ENCODE results near the gene BBS1.

Gene BBS1

GRCh38 chr11:66471142-66471541, 39.3 kb upstream of the BBS1 start:
- H3K4me1 ChIP-seq (ENCODE audit: insufficient read depth, low read length), result peaks cover 17% of the 10 kb centered on the region
- H2AFZ ChIP-seq (ENCODE audit: low read depth, low read length), result no peak overlapping the region
- no peaks in the 10 kb centered on the region for H3K27me3 ChIP-seq (ENCODE audit: insufficient read depth, low read length)
- H3K36me3 ChIP-seq (ENCODE audit: insufficient read depth, low read length), result peaks cover 34% of the 10 kb centered on the region
- H3K9me3 ChIP-seq (ENCODE audit: low read length), result no peaks in the 10 kb centered on the region
- no peak overlapping the region for H3K4me3 ChIP-seq (ENCODE audit: low read length)

- Histone ChIP-seq H3K9me3 (ENCODE audit: low read length) (no peaks in the 10 kb centered on the region), H2AFZ (ENCODE audit: low read depth, low read length) (no peak overlapping the region), H3K27me3 (ENCODE audit: insufficient read depth, low read length) (no peaks in the 10 kb centered on the region), H3K4me3 (ENCODE audit: low read length) (no peak overlapping the region), H3K4me1 (ENCODE audit: insufficient read depth, low read length) (peaks cover 17% of the 10 kb centered on the region), H3K36me3 (ENCODE audit: insufficient read depth, low read length) (peaks cover 38% of the 10 kb centered on the region)
These were observed 38.4 kb upstream of the BBS1 start for GRCh38 chr11:66472054-66472453.

DNA sequence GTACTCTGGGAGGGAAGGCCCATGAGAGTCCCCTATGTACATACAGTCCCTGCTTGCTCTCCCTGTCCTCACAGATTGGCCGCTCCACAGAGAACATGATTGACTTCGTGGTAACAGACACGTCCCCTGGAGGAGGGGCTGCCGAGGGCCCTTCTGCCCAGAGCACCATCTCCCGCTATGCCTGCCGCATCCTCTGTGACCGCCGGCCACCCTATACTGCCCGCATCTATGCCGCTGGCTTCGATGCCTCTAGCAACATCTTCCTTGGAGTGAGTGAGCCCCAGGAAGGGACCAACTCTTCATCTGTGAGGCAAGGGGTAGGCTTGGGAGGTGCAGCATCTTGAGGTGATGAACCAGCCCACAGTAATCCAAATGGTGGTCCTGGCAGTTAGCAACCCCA, 37.3 kb upstream of the BBS1 start:
- Histone ChIP-seq H3K36me3 (ENCODE audit: insufficient read depth, low read length) (peaks cover 43% of the 10 kb centered on the region), H2AFZ (ENCODE audit: low read depth, low read length) (no peak overlapping the region), H3K4me1 (ENCODE audit: insufficient read depth, low read length) (peaks cover 8% of the 10 kb centered on the region), H3K9me3 (ENCODE audit: low read length) (no peaks in the 10 kb centered on the region), H3K27me3 (ENCODE audit: insufficient read depth, low read length) (no peaks in the 10 kb centered on the region), H3K4me3 (ENCODE audit: low read length) (no peak overlapping the region)

DNA sequence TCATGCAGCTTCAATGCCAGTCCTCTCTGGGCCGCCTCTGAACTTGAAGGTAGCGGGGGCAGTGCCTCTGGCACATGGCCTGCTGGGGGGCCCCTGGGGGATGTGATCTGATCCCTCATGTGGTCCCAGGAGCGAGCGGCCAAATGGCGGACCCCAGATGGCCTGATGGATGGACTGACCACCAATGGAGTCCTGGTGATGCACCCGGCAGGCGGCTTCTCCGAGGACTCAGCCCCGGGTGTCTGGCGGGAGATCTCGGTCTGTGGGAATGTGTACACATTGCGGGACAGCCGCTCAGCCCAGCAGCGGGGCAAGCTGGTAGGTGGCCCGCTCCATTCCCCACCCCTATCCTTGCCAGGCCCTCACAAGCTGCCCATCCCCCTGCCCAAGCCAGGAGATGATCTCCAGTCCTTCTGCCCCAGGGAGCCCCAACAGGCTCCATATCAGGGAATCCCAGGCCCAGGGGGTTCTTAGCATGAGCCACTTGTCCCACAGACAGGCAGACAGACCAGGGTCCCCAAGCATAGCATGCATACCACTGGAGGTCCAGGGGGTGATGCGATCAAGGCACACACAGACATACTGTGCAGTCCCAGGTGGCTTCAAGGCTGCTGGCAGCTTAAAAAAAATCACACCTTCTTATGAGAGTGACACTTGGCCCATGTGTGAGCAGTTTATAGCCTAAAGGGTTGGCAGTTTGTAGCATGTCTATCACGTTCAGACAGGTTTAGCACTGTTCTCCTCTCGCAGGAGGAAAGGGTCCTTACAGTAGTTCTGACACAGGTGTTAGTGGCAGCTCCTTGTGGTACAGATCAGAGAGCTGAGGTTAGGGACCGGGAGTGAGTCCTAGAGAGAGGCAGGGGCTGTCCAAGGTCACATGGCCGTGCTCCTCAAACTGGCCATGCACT, 36.6 kb upstream of the BBS1 start:
- Histone ChIP-seq H2AFZ (ENCODE audit: low read depth, low read length) (no peak overlapping the region), H3K9me3 (ENCODE audit: low read length) (no peaks in the 10 kb centered on the region), H3K27me3 (ENCODE audit: insufficient read depth, low read length) (no peaks in the 10 kb centered on the region), H3K36me3 (ENCODE audit: insufficient read depth, low read length) (peaks cover 43% of the 10 kb centered on the region), H3K4me3 (ENCODE audit: low read length) (no peak overlapping the region), H3K4me1 (ENCODE audit: insufficient read depth, low read length) (peaks cover 3% of the 10 kb centered on the region)

- Histone ChIP-seq H3K4me3 (ENCODE audit: low read length) (no peak overlapping the region), H3K36me3 (ENCODE audit: insufficient read depth, low read length) (peaks cover 43% of the 10 kb centered on the region), H2AFZ (ENCODE audit: low read depth, low read length) (no peak overlapping the region), H3K4me1 (ENCODE audit: insufficient read depth, low read length) (peaks cover 4% of the 10 kb centered on the region), H3K9me3 (ENCODE audit: low read length) (no peaks in the 10 kb centered on the region), H3K27me3 (ENCODE audit: insufficient read depth, low read length) (no peaks in the 10 kb centered on the region)
These were observed 34.9 kb upstream of the BBS1 start for GRCh38 chr11:66475349-66476172.

GRCh38 chr11:66476173-66476840, 34.1 kb upstream of the BBS1 start:
- Histone ChIP-seq H3K4me1 (ENCODE audit: insufficient read depth, low read length) (peaks cover 8% of the 10 kb centered on the region), H3K9me3 (ENCODE audit: low read length) (no peaks in the 10 kb centered on the region), H3K36me3 (ENCODE audit: insufficient read depth, low read length) (peaks cover 38% of the 10 kb centered on the region), H3K4me3 (ENCODE audit: low read length) (no peak overlapping the region), H2AFZ (ENCODE audit: low read depth, low read length) (no peak overlapping the region), H3K27me3 (ENCODE audit: insufficient read depth, low read length) (no peaks in the 10 kb centered on the region)

- peaks cover 8% of the 10 kb centered on the region for H3K4me1 ChIP-seq (ENCODE audit: insufficient read depth, low read length)
- H3K36me3 ChIP-seq (ENCODE audit: insufficient read depth, low read length), result peaks cover 37% of the 10 kb centered on the region
- H3K27me3 ChIP-seq (ENCODE audit: insufficient read depth, low read length), result no peaks in the 10 kb centered on the region
- no peak overlapping the region for H2AFZ ChIP-seq (ENCODE audit: low read depth, low read length)
- H3K4me3 ChIP-seq (ENCODE audit: low read length), result no peak overlapping the region
- no peaks in the 10 kb centered on the region for H3K9me3 ChIP-seq (ENCODE audit: low read length)
These were observed 33.6 kb upstream of the BBS1 start for GRCh38 chr11:66476841-66477251.

- Histone ChIP-seq H3K27me3 (ENCODE audit: insufficient read depth, low read length) (no peaks in the 10 kb centered on the region), H3K4me3 (ENCODE audit: low read length) (no peak overlapping the region), H2AFZ (ENCODE audit: low read depth, low read length) (no peak overlapping the region), H3K9me3 (ENCODE audit: low read length) (no peaks in the 10 kb centered on the region), H3K36me3 (ENCODE audit: insufficient read depth, low read length) (peaks cover 35% of the 10 kb centered on the region), H3K4me1 (ENCODE audit: insufficient read depth, low read length) (peaks cover 8% of the 10 kb centered on the region)
These were observed 32.9 kb upstream of the BBS1 start for GRCh38 chr11:66477263-66478201.

DNA sequence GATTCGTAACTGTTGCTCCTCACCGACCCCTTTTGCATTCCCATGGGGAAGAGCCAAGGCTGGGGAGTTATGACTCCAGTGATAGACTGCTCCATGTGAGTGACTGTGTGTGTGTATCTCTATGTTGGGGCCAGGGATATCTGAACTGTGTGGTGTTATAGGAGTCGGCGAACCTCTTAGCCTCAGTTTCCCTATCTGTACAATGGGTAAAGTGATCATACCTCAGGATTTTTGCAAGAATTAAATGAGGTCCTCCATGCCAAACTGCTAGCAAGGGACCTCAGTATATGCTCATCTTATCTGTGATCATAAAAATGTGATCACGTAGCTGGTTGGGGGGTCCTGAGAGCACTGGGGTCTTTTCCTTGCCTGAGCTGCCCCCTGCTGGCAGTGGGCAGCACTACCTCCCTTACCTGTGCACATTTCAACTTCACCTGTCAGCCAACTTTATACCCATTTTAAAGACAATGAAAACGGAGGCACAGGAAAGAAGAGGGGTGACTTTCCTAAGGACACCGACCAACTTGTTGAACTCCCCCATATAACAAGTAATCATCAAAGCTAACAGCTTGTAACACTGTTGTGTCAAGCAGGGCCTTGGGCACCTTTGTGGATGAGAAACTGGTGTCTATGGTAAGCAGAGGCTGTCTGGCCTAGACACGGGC, 31.6 kb upstream of the BBS1 start:
- no peaks in the 10 kb centered on the region for H3K9me3 ChIP-seq (ENCODE audit: low read length)
- H3K27me3 ChIP-seq (ENCODE audit: insufficient read depth, low read length), result no peaks in the 10 kb centered on the region
- H3K36me3 ChIP-seq (ENCODE audit: insufficient read depth, low read length), result peaks cover 30% of the 10 kb centered on the region
- no peak overlapping the region for H2AFZ ChIP-seq (ENCODE audit: low read depth, low read length)
- peak overlapping the region; percentile 55 for H3K4me3 ChIP-seq (ENCODE audit: low read length)
- peaks cover 8% of the 10 kb centered on the region for H3K4me1 ChIP-seq (ENCODE audit: insufficient read depth, low read length)

- Histone ChIP-seq H3K27me3 (ENCODE audit: insufficient read depth, low read length) (no peaks in the 10 kb centered on the region), H2AFZ (ENCODE audit: low read depth, low read length) (peak overlapping the region; percentile 38), H3K9me3 (ENCODE audit: low read length) (no peaks in the 10 kb centered on the region), H3K36me3 (ENCODE audit: insufficient read depth, low read length) (peaks cover 27% of the 10 kb centered on the region), H3K4me1 (ENCODE audit: insufficient read depth, low read length) (peaks cover 8% of the 10 kb centered on the region), H3K4me3 (ENCODE audit: low read length) (peak overlapping the region; percentile 55)
These were observed 30.9 kb upstream of the BBS1 start for GRCh38 chr11:66479394-66480116.

GRCh38 chr11:66480117-66480938, 30.1 kb upstream of the BBS1 start, which contains the start of gene DPP3:
Gene DPP3, plus strand, starts transcription at chr11:66480434. Its CDS starts 1,767 bp downstream, at chr11:66482201.
- Histone ChIP-seq H3K27me3 (ENCODE audit: insufficient read depth, low read length) (no peaks in the 10 kb centered on the region), H3K9me3 (ENCODE audit: low read length) (no peaks in the 10 kb centered on the region), H3K4me1 (ENCODE audit: insufficient read depth, low read length) (peaks cover 8% of the 10 kb centered on the region), H2AFZ (ENCODE audit: low read depth, low read length) (peak within 1 kb of the TSS; percentile 49), H3K36me3 (ENCODE audit: insufficient read depth, low read length) (peaks cover 22% of the 10 kb centered on the region), H3K4me3 (ENCODE audit: low read length) (peak within 1 kb of the TSS; percentile 55)
